ENCODE measurements around the gene PABPN1L. TPM values are rescaled to one million over a fixed set of nuclear protein-coding genes. Genes with fewer than 3 reads are reported as not detected.

The PABPN1L gene
- total RNA-seq, 6 experiments from 2014 or later, result 0.37 TPM; not detected in 5

- TF ChIP-seq CTCF (IDR thresholded peaks at IDR 0.05) (no peak), POLR2A (IDR thresholded peaks at IDR 0.05) (no peak)
- Histone ChIP-seq H3K9me3 (no peaks in the 10 kb centered on the region), H3K27me3 (no peaks in the 10 kb centered on the region), H3K4me3 (no peak overlapping the region), H3K4me1 (no peaks in the 10 kb centered on the region), H3K27ac (no peak overlapping the region), H3K36me3 (no peaks in the 10 kb centered on the region)
- WGBS (ENCODE audit: insufficient coverage, low coverage, low lambda C conversion rate, missing lambda C conversion rate), result 100% methylated on average over 3 of the region's 18 CpGs
- DNase-seq (no peak), ATAC-seq (no peak)
- intact Hi-C loops (cut with DNase I), result no loop called here
Observed at GRCh38 chr16:88847654-88848053, 18.8 kb downstream of the PABPN1L start.

GRCh38 chr16:88846088-88846487 lies 20.4 kb downstream of the PABPN1L start:
- Histone ChIP-seq H3K36me3 (no peaks in the 10 kb centered on the region), H3K27me3 (no peaks in the 10 kb centered on the region), H3K27ac (no peak overlapping the region), H3K4me3 (no peak overlapping the region), H3K4me1 (no peaks in the 10 kb centered on the region), H3K9me3 (no peaks in the 10 kb centered on the region)
- DNase-seq (no peak), ATAC-seq (no peak)
- WGBS (ENCODE audit: insufficient coverage, low coverage, low lambda C conversion rate, missing lambda C conversion rate), result 81% methylated on average over 5 of the region's 9 CpGs
- no peak for TF ChIP-seq POLR2A (IDR thresholded peaks at IDR 0.05)
- no peak for TF ChIP-seq CTCF (IDR thresholded peaks at IDR 0.05)
- intact Hi-C loops (cut with DNase I), result no loop called here

GRCh38 chr16:88844419-88845036 lies 21.9 kb downstream of the PABPN1L start:
- no peaks in the 10 kb centered on the region for H3K27me3 ChIP-seq
- no peaks in the 10 kb centered on the region for H3K9me3 ChIP-seq
- DNase-seq, result no peak
- H3K27ac ChIP-seq, result no peak overlapping the region
- intact Hi-C loops (cut with DNase I), result no loop called here
- 87% methylated on average over 7 of the region's 11 CpGs for WGBS (ENCODE audit: insufficient coverage, low coverage, low lambda C conversion rate, missing lambda C conversion rate)
- TF ChIP-seq CTCF (IDR thresholded peaks at IDR 0.05) (no peak), POLR2A (IDR thresholded peaks at IDR 0.05) (no peak)
- ATAC-seq, result no peak
- H3K36me3 ChIP-seq, result peaks cover 0 to 8% (median 2%) of the 10 kb centered on the region in 4 donors
- no peaks in the 10 kb centered on the region for H3K4me1 ChIP-seq
- H3K4me3 ChIP-seq, result no peak overlapping the region

- Histone ChIP-seq H3K27ac (no peak overlapping the region), H3K4me1 (no peaks in the 10 kb centered on the region), H3K27me3 (no peaks in the 10 kb centered on the region), H3K4me3 (no peak overlapping the region), H3K36me3 (peaks cover 0 to 8% (median 2%) of the 10 kb centered on the region in 4 donors), H3K9me3 (no peaks in the 10 kb centered on the region)
- intact Hi-C loops (cut with DNase I), result no loop called here
- no peak for DNase-seq
- WGBS (ENCODE audit: insufficient coverage, low coverage, low lambda C conversion rate, missing lambda C conversion rate), result 100% methylated on average over 1 of the region's 20 CpGs
- no peak for ATAC-seq
- TF ChIP-seq POLR2A (IDR thresholded peaks at IDR 0.05), result no peak
- TF ChIP-seq CTCF (IDR thresholded peaks at IDR 0.05), result no peak
Observed at GRCh38 chr16:88843256-88843655, 23.2 kb downstream of the PABPN1L start.

All from right lobe of liver (tissue), 6 donors.